HPDE6-E6E7 (cell line): Measurements from ENCODE around the gene ZNF768.
"Not testable (repeated sequence)": the region's sequence is repeated elsewhere in the genome, so short reads cannot be mapped to it uniquely, and the experiment has no call there.

ENCODE experiments used
- DNase-seq: peaks from one replicate; pipeline ENCODE4 v3.0.0; 2011; ENCODE audit warnings: missing footprints; ENCODE audit errors: extremely low spot score

Gene ZNF768

DNA sequence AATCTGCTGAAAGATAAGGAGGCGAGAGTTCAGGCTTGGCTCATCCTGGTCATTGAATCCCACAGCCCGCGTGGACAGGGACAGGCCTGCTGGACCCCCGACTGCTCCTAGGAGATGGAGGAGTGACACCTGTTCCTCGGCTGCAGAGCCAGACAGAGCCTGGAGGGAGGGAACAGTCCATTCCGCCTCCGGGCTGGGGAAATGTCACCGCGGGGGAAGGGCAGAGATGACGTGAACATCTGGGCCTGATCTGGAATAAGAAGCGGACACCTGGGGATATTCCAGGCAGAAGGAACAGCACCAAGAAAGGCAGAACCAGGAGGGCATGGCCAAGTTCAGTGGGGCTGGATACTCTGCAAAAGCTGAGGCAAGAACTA is 6.8 kb upstream of the ZNF768 start:
- DNase-seq, result no peak

DNA sequence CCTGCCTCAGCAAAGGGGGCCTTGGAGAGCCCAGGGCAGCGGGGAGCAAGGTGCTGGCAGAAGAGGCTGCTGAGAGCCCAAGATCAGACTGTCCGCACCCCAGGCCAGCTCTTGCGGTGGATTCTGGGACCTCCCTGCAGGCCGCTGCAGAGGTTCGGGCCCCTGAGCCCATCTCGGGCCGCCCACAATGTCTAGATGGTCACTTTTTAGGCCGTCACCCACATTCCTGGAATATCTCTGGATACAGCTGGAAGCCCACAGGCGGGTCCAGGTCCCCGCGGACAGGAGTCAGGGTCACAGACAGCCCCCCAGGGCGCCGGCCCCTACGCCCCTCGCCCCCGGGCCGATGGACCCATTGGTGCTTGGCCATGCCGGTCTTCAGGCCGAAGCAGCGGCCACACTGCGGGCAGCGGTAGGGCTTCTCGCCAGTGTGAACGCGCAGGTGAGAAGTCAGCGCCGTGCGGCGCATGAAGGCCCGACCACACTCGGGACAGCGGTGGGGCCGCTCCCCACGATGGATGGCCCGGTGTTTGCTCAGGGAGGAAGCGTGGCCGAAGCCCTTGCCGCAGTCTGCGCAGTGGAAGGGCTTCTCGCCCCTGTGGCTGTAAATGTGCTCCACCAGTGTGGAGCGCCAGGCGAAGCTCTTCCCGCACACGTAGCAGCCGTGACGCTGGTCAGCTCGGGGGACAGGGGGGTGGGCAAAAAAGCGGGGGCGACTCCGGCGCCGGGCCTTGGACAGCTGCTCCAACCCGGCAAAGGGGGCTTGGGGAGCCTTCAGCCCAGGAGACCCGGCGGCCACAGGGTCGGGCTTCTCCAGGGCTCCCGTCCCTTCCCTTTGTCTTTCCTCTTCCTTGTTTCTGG is 6.1 kb upstream of the ZNF768 start:
- DNase-seq, result no peak

DNA sequence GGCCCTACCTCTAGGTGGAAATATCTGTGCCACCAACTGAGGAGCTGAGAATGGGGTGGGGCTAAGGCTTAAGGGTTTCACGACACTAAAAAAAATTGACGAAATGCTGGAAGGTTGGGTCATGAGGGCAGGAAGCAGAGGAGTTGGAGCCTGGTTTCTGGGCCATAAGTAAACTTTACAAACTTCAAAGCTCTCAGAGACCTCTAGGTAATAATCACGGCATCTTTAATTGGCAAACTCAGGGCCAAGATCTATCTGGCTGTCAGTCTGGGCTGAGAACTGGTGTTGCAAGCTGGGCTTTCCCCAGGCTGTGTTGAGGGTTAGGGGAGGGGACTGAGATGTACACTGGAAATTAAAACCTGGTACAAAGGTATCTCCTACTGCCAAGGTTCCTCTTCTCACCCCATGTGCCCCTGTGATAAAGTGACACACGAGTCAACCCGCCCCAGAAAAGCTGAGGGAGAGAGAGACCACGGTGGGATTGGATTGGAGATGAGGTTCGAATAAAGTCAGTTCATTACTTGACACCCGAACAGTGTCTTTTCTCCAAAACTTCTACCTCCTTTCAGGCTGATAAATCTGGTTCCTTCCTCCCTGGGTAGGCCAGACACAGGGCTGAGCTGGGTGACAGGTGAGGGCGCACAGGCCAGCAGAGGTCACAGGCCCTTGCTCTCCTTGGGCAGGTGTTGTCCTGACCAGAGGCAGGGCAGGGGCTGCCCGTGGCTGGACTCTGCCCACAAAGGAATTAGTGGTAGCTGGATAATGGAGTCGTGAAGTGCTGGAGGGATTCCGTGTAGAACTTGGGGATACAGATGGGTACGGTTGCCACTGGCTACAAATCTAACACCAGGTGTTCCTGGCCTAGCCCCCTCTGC is 4.0 kb upstream of the ZNF768 start:
- no peak for DNase-seq

DNA sequence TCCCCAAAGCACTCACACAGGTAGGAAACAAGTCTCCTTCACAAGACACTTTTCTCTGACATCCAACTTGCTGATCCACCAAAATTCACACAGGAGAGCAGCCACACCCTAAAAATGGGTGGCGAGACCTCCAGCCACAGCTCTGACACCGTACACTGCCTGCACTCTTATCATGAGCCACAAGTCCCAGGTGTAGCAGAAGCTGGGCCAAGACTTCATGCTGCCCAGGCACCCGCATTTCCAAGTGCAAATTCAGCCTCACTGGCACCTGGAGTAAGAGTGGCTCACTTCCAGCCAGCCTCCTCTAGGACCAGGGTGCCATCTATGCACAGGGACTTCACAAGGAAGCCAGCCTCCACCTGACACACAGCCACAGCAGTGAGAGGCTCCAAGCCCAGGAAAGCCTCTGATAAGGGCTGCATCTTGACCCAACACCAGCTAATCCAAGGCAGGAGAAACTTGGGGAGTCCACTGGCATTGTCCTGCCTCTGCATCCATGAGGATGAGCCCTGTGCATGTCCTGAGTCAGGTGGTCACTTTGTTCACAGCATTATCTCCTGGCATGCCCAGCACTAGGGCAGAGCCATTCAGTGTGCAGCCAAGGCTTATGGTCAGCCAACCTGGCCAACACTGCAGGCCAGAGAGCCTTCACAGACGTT is 2.6 kb upstream of the ZNF768 start:
- no peak for DNase-seq

DNA sequence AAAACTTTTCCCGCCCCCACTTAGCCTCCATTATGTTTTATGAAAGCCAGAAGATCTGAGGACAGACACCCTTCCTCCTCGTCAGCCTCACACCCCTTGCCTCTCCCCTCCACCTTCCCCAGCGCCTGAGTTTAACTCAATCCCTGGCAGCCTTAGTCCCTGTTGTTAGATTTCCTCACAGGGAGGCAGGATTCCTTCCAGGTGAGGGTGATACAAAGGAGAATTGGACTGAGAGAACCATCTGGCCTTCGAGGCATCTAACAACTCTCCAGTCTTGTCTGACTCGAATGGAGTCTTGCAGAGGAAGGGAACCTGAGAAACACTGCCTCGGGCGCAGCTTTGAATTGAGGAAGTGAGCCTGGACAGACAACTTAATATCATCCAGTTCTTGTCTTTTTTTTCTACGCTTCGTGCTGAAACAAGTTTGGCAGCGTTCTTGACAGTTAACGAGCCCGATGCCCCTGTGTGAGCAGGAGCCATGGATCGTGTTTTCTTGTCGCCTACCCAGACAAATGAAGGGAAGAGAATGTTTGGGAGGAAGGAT is 1.3 kb upstream of the ZNF768 start:
- DNase-seq, result peak; percentile 80

DNA sequence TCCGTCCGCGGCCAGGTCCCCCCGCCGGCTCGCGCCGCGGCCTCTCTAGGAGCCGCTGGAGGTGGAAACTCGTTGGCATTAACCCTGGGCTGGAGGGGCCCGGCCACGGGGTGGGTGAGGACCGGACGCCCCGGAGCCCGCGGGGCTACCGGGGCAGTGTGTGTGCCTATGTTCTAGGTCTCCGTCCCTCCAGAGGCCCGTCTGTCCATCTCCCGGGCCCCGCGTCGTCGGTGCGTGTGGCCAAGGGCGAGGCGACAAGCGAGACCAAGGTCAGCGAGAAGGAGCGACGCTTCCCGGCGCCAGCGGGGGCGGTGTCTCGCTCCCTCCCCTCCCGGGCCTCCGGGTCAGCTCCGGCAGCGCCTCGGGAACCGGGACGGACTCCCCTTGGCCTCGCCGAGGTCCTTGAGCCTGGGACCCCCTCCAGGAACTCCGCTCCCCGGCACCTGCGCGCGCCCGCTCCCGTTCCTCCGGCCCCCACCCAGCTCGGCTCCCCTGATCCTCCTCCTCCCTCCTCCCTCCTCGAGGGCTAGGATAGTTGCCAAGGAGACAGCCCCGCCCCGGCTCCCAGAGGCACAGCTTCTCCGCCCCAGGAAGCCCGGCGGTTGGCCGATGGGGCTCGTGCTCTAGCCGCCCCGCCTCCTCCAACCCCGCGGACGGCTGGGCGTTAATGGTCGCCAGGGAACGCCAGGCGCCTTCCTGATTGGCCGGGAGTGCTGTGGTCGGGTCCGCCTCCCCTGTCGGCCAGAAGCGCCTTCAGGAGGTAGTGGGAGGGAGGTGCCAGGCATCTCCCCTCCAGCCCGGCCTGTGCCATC is 663 bp upstream of the ZNF768 start:
- DNase-seq, result peak; percentile 95

DNA sequence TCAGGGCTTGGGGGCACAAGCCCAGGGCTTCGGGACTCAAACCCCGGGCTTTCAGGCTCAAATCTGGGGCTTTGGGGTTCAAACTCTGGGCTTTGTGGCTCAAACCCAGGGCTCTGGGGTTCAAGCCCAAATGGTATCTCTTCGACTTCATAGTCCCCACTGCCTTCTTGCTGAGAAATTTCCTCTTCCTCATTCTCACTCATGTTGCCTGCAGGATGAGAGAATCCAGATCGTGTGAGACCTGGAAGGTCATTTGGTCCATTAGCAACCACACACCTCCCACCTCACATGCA is 576 bp downstream of the ZNF768 start:
- no peak for DNase-seq

DNA sequence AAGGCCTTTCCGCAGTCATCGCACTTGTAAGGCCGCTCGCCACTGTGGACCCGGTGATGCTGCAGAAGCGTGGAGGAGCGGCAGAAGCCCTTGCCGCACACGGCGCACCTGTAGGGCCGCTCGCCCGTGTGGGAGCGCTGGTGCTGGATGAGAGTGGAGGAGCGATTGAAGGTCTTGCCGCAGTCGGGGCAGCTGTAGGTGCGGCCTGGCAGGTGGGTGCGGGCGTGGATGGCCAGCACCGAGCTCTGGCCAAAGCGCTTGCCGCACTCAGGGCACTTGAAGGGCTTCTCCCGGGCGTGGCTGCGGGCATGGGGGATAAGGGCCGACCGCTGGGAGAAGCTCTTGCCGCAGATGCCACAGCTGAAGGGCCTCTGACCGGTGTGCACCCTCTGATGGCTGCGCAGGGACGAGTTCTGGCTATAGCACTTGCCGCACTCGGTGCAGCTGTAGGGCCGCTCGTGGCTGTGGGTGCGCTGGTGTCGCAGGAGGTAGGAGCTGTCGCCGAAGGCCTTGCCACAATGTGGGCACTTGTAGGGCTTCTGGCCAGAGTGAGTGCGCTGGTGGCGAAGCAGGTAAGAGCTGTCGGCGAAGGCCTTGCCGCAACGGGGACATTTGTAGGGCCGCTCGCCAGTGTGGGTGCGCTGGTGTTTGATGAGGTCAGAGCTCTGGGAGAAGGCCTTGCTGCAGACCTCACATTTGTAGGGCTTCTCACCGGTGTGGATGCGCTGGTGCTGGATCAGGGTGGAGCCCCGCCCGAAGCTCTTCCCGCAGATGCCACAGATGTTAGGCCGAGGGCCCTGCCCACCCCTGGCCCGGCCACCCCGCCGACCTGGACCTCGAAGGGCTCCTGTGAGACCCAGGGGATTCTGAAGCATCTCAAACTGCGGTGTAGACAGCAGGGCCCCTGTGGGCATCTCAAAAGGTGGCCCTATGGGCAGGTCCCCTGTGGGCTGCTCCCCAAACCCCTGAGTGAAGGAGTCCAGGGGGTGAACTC is 1.5 kb downstream of the ZNF768 start:
- DNase-seq, result no peak

DNA sequence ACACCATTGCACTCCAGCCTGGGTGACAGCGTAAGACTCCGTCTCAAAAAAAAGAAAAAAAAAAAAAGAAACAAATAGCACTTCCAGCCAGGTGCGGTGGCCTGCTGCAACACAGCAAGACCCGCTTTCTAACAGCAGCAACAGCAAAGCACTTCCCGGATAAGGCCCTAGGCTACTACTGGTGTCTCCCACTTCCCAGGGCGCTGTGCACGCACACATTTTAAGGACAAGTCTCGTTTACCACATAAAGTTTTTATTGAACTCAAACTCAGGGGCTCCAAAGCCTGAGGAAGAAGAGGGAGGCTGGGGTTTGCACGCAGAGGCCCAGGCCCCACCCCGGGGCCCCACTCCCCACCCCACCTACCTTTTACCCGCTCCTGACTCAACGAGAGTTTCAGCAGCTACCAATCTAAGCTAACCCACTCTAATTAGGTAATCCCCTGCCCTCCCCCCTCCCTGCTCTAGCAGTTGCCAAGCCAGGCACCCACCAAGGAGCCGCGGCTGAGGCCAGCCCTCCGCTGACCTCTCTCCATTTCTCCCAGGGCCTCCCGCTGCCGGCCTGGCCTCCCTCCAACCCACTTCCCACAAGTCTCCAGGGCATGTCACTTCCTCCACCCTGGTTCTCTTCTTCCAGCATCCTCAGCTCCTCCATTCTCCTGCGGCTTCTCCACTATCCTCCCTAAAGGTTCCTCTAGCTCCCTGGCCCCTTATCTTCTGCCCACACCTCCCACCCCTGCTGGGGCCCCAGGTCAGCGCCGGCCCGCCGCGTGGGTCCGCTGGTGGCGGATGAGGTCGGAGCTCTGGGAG is 2.4 kb downstream of the ZNF768 start:
- DNase-seq, result no peak

DNA sequence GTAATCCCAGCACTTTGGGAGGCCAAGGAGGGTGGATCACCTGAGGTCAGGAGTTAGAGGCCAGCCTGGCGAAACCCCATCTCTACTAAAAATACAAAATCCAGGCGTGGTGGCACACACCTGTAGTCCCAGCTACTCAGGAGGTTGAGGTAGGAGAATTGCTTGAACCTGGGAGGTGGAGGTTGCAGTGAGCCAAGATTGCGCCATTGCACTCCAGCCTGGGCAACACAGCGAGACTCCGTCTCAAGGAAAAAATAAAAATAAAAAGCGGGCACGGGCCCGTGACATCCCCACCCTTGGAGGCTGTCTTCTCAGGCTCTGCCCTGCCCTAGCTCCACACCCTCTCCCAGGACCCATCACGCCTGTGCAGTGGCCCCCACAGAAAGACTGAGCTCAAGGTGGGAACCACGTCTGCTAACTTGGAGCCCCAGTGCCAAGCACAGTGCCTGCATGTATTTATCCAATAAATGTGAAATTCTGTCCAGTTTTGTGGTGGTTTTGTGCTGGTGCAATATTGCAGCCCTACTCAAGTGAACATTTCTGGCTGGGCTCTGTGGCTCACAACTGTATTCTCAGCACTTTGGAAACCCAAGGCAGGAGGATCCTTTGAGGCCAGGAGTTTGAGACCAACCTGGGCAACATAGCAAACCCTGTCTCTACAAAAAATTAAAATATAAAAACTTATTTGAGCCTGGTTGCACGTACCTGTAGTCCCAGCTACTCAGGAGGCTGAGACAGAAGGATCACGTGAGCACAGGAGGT is 3.5 kb downstream of the ZNF768 start:
- DNase-seq, result not testable (repeated sequence)

DNA sequence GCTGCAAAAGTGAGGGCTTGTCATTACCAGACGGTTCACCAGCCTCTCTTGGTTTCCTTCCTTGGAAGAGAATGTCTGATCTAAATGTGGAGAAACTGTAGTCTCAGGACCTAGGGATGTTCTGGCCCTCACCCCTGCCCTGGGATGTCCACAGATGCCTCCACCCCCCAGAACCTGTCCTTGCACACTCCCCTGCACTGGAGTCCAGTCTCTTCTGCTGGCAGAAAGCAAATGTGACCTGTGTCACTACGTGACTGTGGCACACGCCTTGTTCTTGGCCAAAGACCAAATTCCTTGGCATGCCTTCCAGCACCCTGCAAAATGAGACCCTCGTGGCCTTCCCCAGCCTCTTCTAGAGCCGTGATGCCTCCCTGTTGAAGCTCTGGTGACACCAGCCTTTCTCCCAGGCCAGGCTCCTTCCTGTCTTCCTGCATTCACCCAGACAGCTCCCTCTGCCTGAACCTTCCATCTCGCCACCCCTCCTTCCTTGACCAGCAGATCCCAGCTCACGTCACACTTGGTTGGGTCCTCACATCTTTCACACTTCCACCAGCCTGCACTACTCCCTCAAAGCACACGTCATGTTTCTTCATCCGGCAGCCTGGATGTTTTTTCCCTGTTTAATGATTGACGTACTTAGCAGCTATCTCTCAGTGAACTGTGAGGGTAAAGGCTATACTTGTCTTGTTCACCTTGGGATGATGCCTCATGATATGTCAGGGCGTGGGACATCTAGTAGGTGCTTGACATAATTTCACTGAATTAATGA is 4.3 kb downstream of the ZNF768 start:
- DNase-seq, result no peak

DNA sequence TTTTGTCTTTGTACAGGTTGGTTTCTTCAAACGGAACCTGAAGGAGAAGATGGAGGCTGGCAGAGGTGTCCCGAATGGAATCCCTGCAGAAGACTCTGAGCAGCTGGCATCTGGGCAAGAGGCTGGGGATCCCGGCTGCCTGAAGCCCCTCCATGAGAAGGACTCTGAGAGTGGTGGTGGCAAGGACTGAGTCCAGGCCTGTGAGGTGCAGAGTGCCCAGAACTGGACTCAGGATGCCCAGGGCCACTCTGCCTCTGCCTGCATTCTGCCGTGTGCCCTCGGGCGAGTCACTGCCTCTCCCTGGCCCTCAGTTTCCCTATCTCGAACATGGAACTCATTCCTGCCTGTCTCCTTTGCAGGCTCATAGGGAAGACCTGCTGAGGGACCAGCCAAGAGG is 4.9 kb downstream of the ZNF768 start:
- DNase-seq, result no peak

DNA sequence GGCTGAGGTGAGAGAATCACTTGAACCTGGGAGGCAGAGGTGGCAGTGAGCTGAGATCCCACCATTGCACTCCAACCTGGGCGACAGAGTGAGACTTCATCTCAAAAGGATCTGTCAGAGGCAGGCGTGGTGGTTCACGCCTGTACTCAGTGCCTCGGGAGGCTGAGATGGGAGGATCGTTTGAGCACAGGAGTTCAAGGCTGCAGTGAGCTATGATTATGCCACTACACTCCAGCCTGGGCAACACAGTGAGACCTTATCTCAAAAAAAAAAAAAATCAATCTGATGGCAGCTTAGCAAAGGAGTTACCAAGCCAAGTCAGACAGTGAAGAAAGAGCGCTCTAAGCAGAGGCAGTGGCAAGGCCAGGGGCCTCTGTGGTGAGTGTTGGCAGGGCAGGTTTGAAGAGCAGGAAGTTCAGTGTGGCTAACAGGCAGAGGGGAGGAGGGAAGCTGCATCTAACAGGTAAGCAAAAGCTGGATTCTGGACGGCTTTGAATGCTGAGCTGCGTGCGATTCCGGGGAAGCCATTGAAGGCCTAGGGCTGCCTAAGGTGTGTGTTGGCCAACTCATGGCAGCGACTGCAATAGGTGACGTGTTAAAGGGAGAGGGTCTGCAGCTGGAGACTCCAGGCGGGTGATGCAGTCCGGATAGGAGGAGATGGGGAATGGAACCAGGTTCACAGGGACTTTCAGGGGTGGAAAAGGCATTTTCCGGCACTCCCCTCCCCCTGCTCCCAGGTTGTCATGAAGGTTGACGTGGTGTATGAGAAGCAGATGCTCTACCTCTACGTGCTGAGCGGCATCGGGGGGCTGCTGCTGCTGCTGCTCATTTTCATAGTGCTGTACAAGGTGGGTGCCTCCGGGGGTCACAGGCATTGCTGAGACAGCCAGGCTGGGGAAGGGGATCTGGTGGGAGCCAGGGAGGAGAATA is 7.0 kb downstream of the ZNF768 start:
- DNase-seq, result no peak

DNA sequence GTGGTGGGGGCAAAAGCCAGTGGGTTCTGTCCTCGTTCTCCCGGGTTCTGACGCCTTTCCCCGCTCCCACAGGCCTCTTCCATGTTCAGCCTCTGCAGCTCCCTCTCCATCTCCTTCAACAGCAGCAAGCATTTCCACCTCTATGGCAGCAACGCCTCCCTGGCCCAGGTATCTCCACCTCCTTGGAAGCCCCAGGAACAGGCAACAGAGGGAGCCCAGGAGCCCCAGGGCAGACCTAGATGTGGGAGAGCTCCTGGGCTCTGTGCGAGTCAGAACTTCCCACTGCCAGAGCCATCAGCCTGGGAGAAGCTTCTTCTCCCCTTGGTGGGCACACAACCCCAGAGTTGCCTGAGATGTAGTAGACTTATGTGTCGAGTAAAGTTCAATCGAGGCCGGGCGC is 7.8 kb downstream of the ZNF768 start:
- no peak for DNase-seq

DNA sequence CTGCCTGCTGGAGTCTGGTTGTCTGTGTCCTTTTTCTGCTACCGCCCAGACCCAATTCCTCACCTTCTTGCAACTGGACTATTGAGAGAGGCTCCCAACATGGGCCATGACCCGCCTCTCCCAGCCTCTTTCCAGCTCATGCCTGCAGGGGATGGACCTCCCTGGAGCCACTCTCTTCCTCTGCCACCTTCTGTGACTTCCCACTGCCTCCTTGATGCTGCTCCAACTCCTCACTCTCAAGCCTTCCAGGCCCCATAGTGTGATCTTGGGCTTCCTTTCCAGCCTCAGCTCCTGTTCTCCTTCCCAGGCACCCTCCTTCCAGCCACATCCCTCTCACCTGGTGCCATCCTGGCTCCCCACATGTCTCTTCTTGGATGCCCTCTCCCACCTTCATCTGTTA is 11.1 kb downstream of the ZNF768 start:
- no peak for DNase-seq

DNA sequence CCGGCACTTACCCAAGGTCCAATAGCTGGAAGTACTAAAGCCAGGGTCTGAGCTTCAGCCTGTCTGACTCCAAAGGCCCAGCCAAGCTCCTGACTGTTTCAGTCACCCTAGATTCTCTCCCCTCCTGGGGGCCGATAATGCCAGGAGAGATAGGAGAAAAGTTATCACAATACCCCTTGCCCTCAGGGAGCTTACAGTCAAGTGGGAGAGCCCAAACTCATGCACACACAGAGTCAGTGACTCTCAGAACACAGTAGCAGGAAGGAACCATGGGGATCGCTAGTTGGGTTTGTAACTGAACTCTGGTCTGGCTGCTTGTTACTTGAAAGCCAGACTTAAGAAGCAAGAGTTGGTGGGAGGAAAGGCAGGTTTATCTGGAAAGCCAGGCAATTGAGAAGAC is 14.9 kb downstream of the ZNF768 start:
- DNase-seq, result no peak
